Stimulated activated CD4-positive, alpha-beta T cell treated with anti-CD3 and anti-CD28 coated beads, Interleukin-4, amount 100 ng/mL, for 4 hours (primary cell): ENCODE measurements around the gene FRMD5.

ENCODE experiments used
- DNase-seq, 2 experiments: peaks; one replicate each; pipeline ENCODE4 v3.0.0-alpha.2; 2020

The FRMD5 gene

GRCh38 chr15:44159492-44159891 is 35.6 kb downstream of the FRMD5 start:
- DNase-seq: no peak

- no peak for DNase-seq
These were observed 37.0 kb downstream of the FRMD5 start for GRCh38 chr15:44158111-44158510.

DNA sequence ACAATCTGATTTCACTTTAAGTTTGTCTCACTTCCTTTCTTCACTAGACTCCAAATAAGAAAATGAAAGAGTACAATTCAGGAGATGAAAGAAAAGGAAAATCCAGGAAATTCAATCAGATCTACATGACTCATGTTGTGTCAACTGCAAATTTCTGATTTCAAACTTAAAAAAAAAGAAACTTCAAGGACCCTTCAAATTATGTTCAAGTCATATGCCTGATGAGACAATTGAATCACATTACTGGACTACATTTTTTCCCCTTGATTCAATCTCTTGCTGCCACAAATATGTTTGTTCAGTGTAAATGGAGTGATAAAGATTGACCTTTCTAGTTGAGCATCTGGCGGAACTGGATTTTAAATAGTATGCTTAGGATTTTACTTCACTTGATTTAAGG is 37.4 kb downstream of the FRMD5 start:
- DNase-seq: no peak

DNA sequence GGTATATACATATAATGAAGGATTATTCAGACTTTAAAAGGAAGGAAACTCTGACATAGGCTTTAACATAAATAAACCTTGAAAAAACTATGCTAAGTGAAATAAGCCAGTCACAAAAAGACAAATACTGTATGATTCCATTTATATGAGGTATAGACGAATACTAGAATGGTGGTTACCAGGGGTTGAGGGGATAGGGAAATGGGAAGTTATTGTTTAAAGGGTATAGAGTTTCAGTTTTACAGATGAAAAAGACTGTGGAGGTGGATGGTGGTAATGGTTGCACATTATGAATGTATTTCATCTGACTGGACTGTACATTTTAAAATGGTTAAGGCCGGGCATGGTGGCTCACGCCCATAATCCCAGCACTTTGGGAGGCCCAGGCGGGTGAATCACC is 41.7 kb downstream of the FRMD5 start:
- no peak for DNase-seq

- no peak for DNase-seq
These were observed 45.8 kb downstream of the FRMD5 start for GRCh38 chr15:44149224-44149623.

DNA sequence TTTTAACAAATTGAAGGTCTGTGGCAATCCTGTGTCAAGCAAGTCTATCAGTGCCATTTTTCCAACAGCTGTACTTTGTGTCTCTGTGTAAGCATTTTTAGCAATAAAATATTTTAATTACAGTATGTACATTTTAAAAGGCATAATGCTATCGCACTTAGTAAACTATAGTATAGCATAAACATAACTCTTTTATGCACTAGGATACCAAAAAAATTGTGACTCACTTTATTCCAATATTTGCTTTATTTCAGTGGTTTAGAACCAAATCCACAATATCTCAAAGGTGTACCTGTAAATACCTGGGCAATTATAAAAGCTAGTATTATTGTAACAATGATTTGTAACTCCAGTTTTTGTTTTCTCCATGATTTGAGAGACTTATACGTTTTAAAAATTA is 46.5 kb downstream of the FRMD5 start:
- no peak for DNase-seq

GRCh38 chr15:44147636-44148035 is 47.4 kb downstream of the FRMD5 start:
- no peak for DNase-seq

DNA sequence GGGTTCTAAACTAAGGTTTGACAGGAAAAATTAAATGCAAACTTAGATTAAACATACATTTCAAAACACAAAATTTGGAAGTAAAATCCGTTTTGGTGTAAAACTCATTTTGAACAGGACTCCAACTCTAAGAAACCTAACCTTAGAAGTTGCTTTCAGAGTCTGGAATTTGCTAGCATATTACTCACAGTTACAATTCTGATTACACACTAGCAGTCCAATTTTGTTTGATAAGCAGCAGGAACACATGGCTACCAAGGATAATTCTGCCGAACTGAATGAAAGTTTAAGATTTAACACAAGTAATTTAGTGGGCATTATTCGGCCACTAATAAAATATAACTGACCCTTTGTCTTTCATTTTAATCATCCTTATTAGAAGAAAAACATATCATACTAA is 49.6 kb downstream of the FRMD5 start:
- DNase-seq: no peak

GRCh38 chr15:44144992-44145391 is 50.1 kb downstream of the FRMD5 start:
- no peak for DNase-seq

DNA sequence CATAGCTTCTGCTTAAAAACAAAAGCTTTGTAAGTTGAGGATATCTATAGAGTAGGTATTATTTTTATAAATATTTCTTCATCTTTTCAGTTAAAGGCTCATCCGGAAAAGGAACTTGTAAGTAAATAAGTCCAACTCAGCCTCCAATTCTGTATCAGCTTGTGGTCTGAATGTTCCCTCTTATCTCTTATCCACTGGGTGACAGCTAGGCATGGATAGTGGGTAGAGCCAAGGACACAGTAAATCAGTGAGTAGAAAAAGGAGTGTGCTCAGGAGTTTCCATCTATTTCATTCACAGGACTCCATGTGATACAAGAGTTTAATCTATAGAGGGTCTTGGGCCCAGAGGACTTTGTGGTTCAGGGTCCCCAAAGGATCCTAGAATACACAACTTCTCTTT is 50.9 kb downstream of the FRMD5 start:
- DNase-seq: no peak

DNA sequence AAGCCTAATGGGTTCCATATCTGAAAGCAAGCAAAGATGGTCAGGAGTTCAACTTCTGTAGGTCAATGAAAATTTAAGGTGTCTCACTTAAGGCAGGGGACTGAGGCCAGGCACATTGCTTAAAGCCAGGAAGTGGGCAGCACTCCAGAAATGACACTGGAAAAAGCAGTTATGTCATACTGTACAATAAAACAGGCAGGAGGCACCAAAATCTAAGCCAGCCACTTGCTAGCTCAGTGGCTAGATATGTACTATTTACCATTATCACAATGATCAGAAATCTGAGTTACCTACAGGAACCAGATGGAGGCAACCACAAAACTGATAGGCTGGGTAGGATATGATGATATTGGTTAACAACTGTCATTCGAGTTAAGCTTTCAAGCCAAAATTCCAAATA is 57.3 kb downstream of the FRMD5 start:
- DNase-seq: no peak

- no peak for DNase-seq
These were observed 58.0 kb downstream of the FRMD5 start for GRCh38 chr15:44136991-44137477.

DNA sequence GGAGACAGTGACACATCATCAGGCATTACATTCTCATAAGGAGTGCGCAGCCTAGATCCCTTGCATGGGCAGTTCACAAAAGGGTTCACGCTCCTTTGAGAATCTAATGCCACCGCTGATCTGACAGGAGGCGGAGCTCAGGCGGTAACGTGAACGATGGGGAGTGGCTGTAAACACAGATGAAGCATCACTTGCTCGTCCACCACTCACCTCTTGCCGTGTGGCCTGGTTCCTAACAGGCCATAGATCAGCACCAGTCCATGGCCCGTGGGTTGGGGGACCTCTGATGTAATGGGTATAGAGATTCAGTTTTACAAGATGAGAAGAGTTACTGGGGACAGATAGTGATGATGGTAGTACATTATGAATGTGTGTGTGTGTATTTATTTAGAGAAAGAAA is 63.0 kb downstream of the FRMD5 start:
- no peak for DNase-seq

DNA sequence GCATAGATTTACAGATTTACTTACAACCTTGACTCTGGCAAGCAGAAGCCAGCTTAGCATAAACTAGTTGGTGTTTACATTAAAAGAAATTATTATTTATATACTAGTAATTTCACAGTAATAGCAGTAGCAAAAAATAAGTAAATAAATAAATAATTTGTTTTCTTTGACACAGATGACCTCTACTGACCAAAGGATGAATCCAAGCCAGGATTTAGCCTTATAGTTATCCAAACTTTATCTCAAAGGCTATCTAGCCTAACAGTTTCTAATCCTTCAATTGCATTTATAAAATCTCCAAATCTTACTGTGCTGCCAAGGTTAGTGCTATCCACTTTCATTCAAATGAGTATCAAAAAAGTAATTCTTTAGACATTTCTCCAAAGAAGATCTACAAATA is 64.3 kb downstream of the FRMD5 start:
- DNase-seq: no peak

GRCh38 chr15:44129911-44130310 is 65.2 kb downstream of the FRMD5 start:
- DNase-seq: no peak

DNA sequence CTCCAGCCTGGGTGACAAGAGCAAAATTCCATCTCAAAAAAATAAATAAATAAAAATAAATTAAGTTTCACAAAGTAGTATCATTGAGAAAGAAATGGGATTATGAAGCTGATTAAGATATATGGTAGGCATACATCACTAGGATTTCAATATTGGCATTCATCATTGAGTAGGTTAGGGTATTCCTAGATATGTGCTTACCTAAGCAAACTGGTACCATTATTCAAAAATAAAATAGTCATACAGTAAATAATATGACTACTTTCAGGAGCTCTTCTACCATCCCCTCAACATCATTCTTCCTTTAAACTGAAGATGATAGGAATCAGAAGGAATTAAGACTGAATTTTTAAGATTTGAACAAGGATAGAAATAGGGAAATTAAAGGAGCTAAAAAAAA is 66.6 kb downstream of the FRMD5 start:
- no peak for DNase-seq

- no peak for DNase-seq
These were observed 69.2 kb downstream of the FRMD5 start for GRCh38 chr15:44125879-44126278.

DNA sequence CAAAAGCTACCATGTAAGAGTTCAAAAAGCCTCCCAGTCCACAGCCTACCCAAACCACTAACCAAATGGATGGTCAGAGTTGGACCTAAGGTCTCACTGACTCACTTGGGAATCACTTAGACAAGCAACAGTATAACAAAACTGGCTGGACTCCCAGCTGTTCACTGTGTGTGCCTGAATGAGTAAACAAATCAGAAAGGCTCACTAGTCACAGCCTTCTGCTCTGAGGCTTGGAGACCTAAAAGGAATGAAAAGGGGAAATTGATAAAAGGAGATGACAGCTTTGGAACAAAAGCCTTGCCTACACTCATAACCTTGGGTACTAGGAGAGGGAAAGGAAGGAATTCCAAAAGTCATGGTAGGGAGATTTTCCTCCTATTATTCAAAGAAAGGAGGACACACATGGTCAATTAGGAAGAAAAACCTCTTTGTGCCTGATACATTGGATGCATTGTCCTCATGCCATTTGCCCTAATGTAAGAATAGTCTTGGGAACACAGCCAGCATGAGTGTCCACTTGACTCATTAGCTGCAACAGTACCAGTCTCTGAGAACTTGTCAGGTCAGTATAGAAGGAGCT is 92.3 kb downstream of the FRMD5 start:
- no peak for DNase-seq

- DNase-seq: no peak
These were observed 93.1 kb downstream of the FRMD5 start for GRCh38 chr15:44101944-44102343.

DNA sequence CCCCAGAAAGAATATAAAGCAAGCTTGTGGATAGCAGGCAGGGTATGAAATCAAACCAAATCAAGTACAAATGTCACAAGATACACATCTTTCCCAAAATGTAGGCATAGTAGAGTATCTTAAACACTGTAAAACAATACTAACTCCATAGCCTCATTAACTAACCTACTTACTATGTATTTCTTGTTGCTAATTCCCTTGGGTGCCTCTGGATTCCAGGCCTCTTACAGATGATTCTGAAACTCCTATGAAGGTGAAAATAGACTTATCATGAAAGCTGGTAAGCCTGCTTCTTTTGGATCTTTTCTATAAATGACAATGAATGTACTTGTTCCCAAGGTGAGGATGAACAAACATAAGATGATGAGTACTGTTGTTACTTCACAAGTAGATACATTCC is 93.8 kb downstream of the FRMD5 start:
- DNase-seq: no peak

GRCh38 chr15:44099671-44100070 is 95.4 kb downstream of the FRMD5 start:
- DNase-seq: no peak

GRCh38 chr15:44097552-44097951 is 97.5 kb downstream of the FRMD5 start:
- no peak for DNase-seq

DNA sequence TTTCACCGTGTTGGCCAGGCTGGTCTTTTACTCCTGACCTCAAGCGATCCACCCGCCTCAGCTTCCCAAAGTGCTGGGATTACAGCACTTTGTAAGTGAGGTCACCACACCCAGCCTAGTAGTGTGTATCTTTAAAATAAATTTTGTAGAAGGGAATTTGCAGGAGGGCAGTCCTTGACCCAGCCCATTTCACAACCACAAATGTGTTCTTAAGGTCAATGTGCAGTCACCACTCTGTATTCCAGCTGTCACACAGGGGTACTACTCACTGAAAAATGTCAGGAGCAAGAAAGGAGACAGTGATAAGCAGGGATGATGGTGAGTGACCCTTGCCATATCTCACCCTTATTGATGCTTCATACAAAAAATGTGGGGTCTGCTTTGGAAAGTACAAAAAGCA is 98.5 kb downstream of the FRMD5 start:
- DNase-seq: no peak

- no peak for DNase-seq
These were observed 100.3 kb downstream of the FRMD5 start for GRCh38 chr15:44094781-44095180.

- no peak for DNase-seq
These were observed 101.2 kb downstream of the FRMD5 start for GRCh38 chr15:44093836-44094235.

DNA sequence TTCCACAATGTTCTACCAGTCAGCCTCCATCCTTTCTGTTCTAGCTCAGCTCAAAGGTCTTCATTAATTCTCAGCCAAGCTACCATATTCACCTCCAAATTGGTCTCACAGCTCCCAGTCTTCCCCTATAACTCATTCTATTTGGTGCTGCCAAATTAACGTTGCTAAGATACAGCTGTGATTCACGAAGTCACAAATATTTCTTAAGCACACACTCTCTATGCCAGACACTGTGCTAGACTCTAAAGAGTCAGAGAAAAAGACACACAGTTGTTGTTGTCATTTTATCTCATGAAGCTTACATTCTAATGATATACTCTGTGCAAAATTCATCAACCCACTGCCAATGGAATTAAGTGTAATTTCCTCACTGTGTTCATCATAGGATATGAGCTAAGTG is 102.8 kb downstream of the FRMD5 start:
- no peak for DNase-seq
